ENCODE data around the gene CFAP45. TPM values are rescaled to one million over a fixed set of nuclear protein-coding genes. Genes with fewer than 3 reads are reported as not detected.

Gene CFAP45
- total RNA-seq, 1 experiment from 2014 or later = 0.40 TPM

- ChIA-PET POLR2A (interaction anchor here (0.7 to 2.0 kb wide), 4 partner anchors 9 to 186 kb away, joined by 3 to 4 read pairs (median 4); partner anchors contain the start of gene PIGM), CTCF (interaction anchor here (0.6 to 3.0 kb wide), 8 partner anchors 10 to 719 kb away, joined by 3 to 17 read pairs (median 3); partner anchors contain the start of gene VSIG8)
- intact Hi-C loops (cut with micrococcal nuclease) = no loop called here
- H3K27ac Mint-ChIP-seq (ENCODE audit: low read depth, unreplicated experiment) = peak overlapping the region; percentile 44
- H3K27me3 Mint-ChIP-seq (ENCODE audit: insufficient read depth, unreplicated experiment) = no peaks in the 10 kb centered on the region
- H3K4me3 Mint-ChIP-seq (ENCODE audit: unreplicated experiment) = no peak overlapping the region
- DNase-seq (ENCODE audit: unreplicated experiment) = peak; percentile 16
- H3K9me3 Mint-ChIP-seq (ENCODE audit: unreplicated experiment) = no peaks in the 10 kb centered on the region
- no peak for TF ChIP-seq CTCF (IDR thresholded peaks at IDR 0.05; ENCODE audit: unreplicated experiment)
- H3K4me1 Mint-ChIP-seq (ENCODE audit: insufficient read depth, unreplicated experiment) = peaks cover 34% of the 10 kb centered on the region
- no TSS peak for BruUV-seq (replicated peaks)
- H3K36me3 Mint-ChIP-seq (ENCODE audit: insufficient read depth, unreplicated experiment) = no peaks in the 10 kb centered on the region
These were observed 54.0 kb downstream of the CFAP45 start for GRCh38 chr1:159845751-159846629.

GRCh38 chr1:159843459-159843858 is 56.5 kb downstream of the CFAP45 start:
- ChIA-PET POLR2A (interaction anchor here (1.2 to 2.0 kb wide), 2 partner anchors 10 to 27 kb away, joined by 3 to 8 read pairs; no protein-coding TSS in a partner anchor), CTCF (interaction anchor here (0.5 to 1.7 kb wide), 7 partner anchors 9 to 162 kb away, joined by 3 to 9 read pairs (median 4); no protein-coding TSS in a partner anchor)

GRCh38 chr1:159841749-159842148 is 58.2 kb downstream of the CFAP45 start:
- POLR2A ChIA-PET = interaction anchor here (0.6 to 1.5 kb wide), 7 partner anchors 9 to 910 kb away, joined by 3 to 4 read pairs (median 3); partner anchors contain the start of genes PYHIN1 and TAGLN2
- peaks cover 18% of the 10 kb centered on the region for H3K4me1 Mint-ChIP-seq (ENCODE audit: insufficient read depth, unreplicated experiment)
- CTCF ChIA-PET = interaction anchor here (0.6 to 5.3 kb wide), 8 partner anchors 8 to 644 kb away, joined by 3 to 36 read pairs (median 4); no protein-coding TSS in a partner anchor
- H3K27ac Mint-ChIP-seq (ENCODE audit: low read depth, unreplicated experiment) = no peak overlapping the region
- H3K9me3 Mint-ChIP-seq (ENCODE audit: unreplicated experiment) = no peaks in the 10 kb centered on the region
- intact Hi-C loops (cut with micrococcal nuclease) = no loop called here
- TF ChIP-seq CTCF (IDR thresholded peaks at IDR 0.05; ENCODE audit: unreplicated experiment) = no peak
- H3K27me3 Mint-ChIP-seq (ENCODE audit: insufficient read depth, unreplicated experiment) = no peaks in the 10 kb centered on the region
- no peak for DNase-seq (ENCODE audit: unreplicated experiment)
- BruUV-seq (replicated peaks) = no TSS peak
- no peaks in the 10 kb centered on the region for H3K36me3 Mint-ChIP-seq (ENCODE audit: insufficient read depth, unreplicated experiment)
- no peak overlapping the region for H3K4me3 Mint-ChIP-seq (ENCODE audit: unreplicated experiment)

More at GRCh38 chr1:159843459-159843858, 56.5 kb downstream of the CFAP45 start:
- H3K36me3 Mint-ChIP-seq (ENCODE audit: insufficient read depth, unreplicated experiment) = no peaks in the 10 kb centered on the region
- H3K27me3 Mint-ChIP-seq (ENCODE audit: insufficient read depth, unreplicated experiment) = no peaks in the 10 kb centered on the region
- intact Hi-C loops (cut with micrococcal nuclease) = no loop called here
- H3K4me1 Mint-ChIP-seq (ENCODE audit: insufficient read depth, unreplicated experiment) = peaks cover 16% of the 10 kb centered on the region
- TF ChIP-seq CTCF (IDR thresholded peaks at IDR 0.05; ENCODE audit: unreplicated experiment) = no peak
- no peak overlapping the region for H3K4me3 Mint-ChIP-seq (ENCODE audit: unreplicated experiment)
- no peak overlapping the region for H3K27ac Mint-ChIP-seq (ENCODE audit: low read depth, unreplicated experiment)
- BruUV-seq (replicated peaks) = no TSS peak
- no peaks in the 10 kb centered on the region for H3K9me3 Mint-ChIP-seq (ENCODE audit: unreplicated experiment)
- DNase-seq (ENCODE audit: unreplicated experiment) = peak; percentile 51

Measured in MCF 10A (cell line).